Neutrophil (primary cell): Measurements from ENCODE around the gene LRRN1.

Experiments used
- H3K27ac ChIP-seq: fragments of 200-600 bp; sonication (generic); 2 replicates; pipeline ENCODE4 v1.5.1; 2016; ENCODE audit warnings: mild to moderate bottlenecking, moderate library complexity
- H3K27me3 ChIP-seq: fragments of 200-600 bp; sonication (generic); 2 replicates; pipeline ENCODE4 v1.6.0; 2016; ENCODE audit warnings: mild to moderate bottlenecking
- H3K36me3 ChIP-seq: fragments of 200-600 bp; sonication (generic); 2 replicates; pipeline ENCODE4 v1.5.1; 2017
- H3K4me1 ChIP-seq, 2 experiments: fragments of 200-600 bp in 1 of 2; sonication (generic) in 1 of 2; 1 replicate in 1 of 2; 2 replicates in 1 of 2; pipeline versions ENCODE4 v1.5.1 to v1.6.1; 2013 to 2016; ENCODE audit warnings: low read depth in 1 of 2, low read length in 1 of 2, mild to moderate bottlenecking in 1 of 2, moderate library complexity in 1 of 2; ENCODE audit not compliant: control insufficient read depth in 1 of 2, insufficient read depth in 1 of 2
- H3K4me3 ChIP-seq, 2 experiments: fragments of 200-600 bp in 1 of 2; sonication (generic) in 1 of 2; 1 replicate in 1 of 2; 2 replicates in 1 of 2; pipeline ENCODE4 v1.5.1; 2013 to 2016; ENCODE audit warnings: low read depth in 1 of 2, low read length in 1 of 2, mild to moderate bottlenecking in 1 of 2, moderate library complexity in 1 of 2
- H3K9me3 ChIP-seq: fragments of 200-600 bp; sonication (generic); 2 replicates; pipeline ENCODE4 v1.5.1; 2016
- TF ChIP-seq, protein P1 (sequence below): fragments of 200-600 bp; sonication (generic); IDR thresholded peaks from 2 replicates; pipeline ENCODE4 v1.5.1; 2016; ENCODE audit warnings: antibody characterized with exemption

LRRN1 gene

GRCh38 chr3:3806856-3807255 lies 7.6 kb downstream of the LRRN1 start:
- no peak overlapping the region for H3K4me3 ChIP-seq
- H3K36me3 ChIP-seq = peaks cover 9% of the 10 kb centered on the region
- no peak overlapping the region for H3K27ac ChIP-seq
- peaks cover 6 to 8% of the 10 kb centered on the region in 2 experiments for H3K4me1 ChIP-seq
- TF ChIP-seq, protein P1, sequence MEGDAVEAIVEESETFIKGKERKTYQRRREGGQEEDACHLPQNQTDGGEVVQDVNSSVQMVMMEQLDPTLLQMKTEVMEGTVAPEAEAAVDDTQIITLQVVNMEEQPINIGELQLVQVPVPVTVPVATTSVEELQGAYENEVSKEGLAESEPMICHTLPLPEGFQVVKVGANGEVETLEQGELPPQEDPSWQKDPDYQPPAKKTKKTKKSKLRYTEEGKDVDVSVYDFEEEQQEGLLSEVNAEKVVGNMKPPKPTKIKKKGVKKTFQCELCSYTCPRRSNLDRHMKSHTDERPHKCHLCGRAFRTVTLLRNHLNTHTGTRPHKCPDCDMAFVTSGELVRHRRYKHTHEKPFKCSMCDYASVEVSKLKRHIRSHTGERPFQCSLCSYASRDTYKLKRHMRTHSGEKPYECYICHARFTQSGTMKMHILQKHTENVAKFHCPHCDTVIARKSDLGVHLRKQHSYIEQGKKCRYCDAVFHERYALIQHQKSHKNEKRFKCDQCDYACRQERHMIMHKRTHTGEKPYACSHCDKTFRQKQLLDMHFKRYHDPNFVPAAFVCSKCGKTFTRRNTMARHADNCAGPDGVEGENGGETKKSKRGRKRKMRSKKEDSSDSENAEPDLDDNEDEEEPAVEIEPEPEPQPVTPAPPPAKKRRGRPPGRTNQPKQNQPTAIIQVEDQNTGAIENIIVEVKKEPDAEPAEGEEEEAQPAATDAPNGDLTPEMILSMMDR = no peak
- no peaks in the 10 kb centered on the region for H3K9me3 ChIP-seq
- peaks cover 28% of the 10 kb centered on the region for H3K27me3 ChIP-seq

DNA sequence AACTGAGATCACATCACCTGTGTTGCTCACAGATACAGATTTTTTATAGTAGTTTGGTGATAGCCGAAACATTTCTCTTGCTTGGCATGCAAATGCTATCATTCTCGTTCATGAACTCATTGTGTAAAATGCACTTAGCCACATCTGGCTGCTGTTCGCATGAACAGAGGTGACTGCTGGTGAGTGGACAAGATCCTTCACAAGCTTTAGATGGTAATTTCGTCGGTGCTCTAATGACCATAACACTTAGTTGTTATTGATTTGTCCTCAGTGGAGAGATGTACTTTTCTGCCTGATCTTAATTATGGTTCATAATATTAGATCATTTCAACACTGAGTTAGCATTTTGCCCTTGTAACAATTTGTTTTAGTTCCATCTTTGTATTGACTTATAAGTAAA lies 13.8 kb downstream of the LRRN1 start:
- Histone ChIP-seq H3K27ac (no peak overlapping the region), H3K36me3 (no peaks in the 10 kb centered on the region), H3K9me3 (no peaks in the 10 kb centered on the region)

DNA sequence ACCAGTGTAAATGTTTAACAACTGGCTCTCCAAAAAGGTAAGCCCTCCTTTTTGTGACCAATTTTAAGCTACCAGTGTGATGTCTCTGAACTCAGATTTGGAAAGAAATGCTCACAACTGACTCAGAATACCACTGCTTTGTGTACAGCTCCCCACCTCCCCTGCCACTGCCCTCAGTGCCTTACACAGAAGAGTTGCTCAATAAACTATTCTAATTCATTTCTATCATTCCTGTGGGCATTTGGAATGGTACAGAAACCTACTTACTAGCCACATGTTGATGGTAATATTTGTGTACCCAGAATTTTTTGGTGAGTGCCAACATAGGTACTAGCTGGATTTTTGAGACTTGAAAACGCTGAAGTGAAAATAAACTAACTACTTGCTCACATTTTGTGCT lies 16.0 kb downstream of the LRRN1 start:
- H3K9me3 ChIP-seq = no peaks in the 10 kb centered on the region
- no peak overlapping the region for H3K27ac ChIP-seq
- H3K36me3 ChIP-seq = no peaks in the 10 kb centered on the region
- TF ChIP-seq, protein P1 = no peak
- no peaks in the 10 kb centered on the region for H3K27me3 ChIP-seq
- no peak overlapping the region for H3K4me3 ChIP-seq
- H3K4me1 ChIP-seq = peaks cover 33 to 36% of the 10 kb centered on the region in 2 experiments

More for the DNA sequence above, 13.8 kb downstream of the LRRN1 start:
- Histone ChIP-seq H3K27me3 (no peaks in the 10 kb centered on the region), H3K4me3 (no peak overlapping the region), H3K4me1 (peaks cover 16 to 21% of the 10 kb centered on the region in 2 experiments)
- TF ChIP-seq, protein P1 = no peak

- peak overlapping the region; percentile 83 for H3K27ac ChIP-seq
- peaks cover 33 to 36% of the 10 kb centered on the region in 2 experiments for H3K4me1 ChIP-seq
- TF ChIP-seq, protein P1 = no peak
- no peak overlapping the region for H3K4me3 ChIP-seq
- no peaks in the 10 kb centered on the region for H3K9me3 ChIP-seq
- no peaks in the 10 kb centered on the region for H3K36me3 ChIP-seq
- no peaks in the 10 kb centered on the region for H3K27me3 ChIP-seq
These were observed 16.8 kb downstream of the LRRN1 start for GRCh38 chr3:3816034-3816433.

DNA sequence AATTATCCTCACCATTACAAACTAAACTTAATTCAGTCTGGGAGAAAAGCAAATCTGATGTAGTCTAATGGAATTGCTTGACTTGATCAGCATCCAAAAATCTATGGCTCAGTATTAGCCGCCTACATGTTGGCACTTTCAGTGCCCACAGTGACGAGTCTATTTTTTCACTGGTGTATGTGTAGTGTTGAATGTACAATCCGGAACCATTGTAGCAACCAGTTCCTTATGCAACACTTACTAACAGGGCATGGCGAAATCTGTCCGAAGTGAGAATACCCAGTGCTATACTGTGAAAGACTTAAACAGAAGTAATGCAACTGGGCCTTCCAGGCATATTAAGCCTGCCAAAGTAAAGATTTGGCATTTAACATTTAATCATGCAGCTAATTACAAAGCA lies 18.6 kb downstream of the LRRN1 start:
- TF ChIP-seq, protein P1 = no peak
- H3K27ac ChIP-seq = peak overlapping the region; percentile 83
- H3K36me3 ChIP-seq = no peaks in the 10 kb centered on the region
- H3K27me3 ChIP-seq = no peaks in the 10 kb centered on the region
- peak overlapping the region in 1 of 2 experiments; percentile 25 for H3K4me3 ChIP-seq
- peaks cover 33 to 36% of the 10 kb centered on the region in 2 experiments for H3K4me1 ChIP-seq
- no peaks in the 10 kb centered on the region for H3K9me3 ChIP-seq

- no peaks in the 10 kb centered on the region for H3K36me3 ChIP-seq
- TF ChIP-seq, protein P1 = no peak
- H3K9me3 ChIP-seq = no peaks in the 10 kb centered on the region
- no peak overlapping the region for H3K27ac ChIP-seq
- H3K4me1 ChIP-seq = peaks cover 27 to 29% of the 10 kb centered on the region in 2 experiments
- no peaks in the 10 kb centered on the region for H3K27me3 ChIP-seq
- H3K4me3 ChIP-seq = no peak overlapping the region
These were observed 22.5 kb downstream of the LRRN1 start for GRCh38 chr3:3821777-3822176.
